HL-60 (cell line): ENCODE data around the gene DELE1.

ENCODE experiments used
- DNase-seq, 2 experiments: peaks; one replicate each; pipeline ENCODE4 v3.0.0-alpha.2; 2010 to 2020; ENCODE audit warnings: low read depth in 1 of 2, low spot score in 1 of 2
- H3K27ac ChIP-seq: fragments of 250-450 bp; sonication (Bioruptor Pico); replicated peaks from 2 replicates; pipeline ENCODE4 v1.5.1; 2020; ENCODE audit warnings: mild to moderate bottlenecking, moderate library complexity
- H3K27me3 ChIP-seq: fragments of 250-450 bp; sonication (Bioruptor Pico); 2 replicates; pipeline ENCODE4 v1.5.1; 2021; ENCODE audit warnings: mild to moderate bottlenecking, moderate library complexity; ENCODE audit not compliant: insufficient read depth, poor library complexity, severe bottlenecking
- H3K4me3 ChIP-seq: replicated peaks from 2 replicates; pipeline ENCODE4 v1.5.1; 2011; ENCODE audit warnings: mild to moderate bottlenecking, control low read depth, low read length; ENCODE audit not compliant: insufficient read depth
- GABPA ChIP-seq: IDR thresholded peaks from 2 replicates; pipeline ENCODE4 v1.6.1; 2012; ENCODE audit warnings: low read depth
- POLR2AphosphoS5 ChIP-seq: IDR thresholded peaks from 2 replicates; pipeline ENCODE4 v1.6.1; 2012; ENCODE audit warnings: low read depth
- SPI1 ChIP-seq: IDR thresholded peaks from 2 replicates; pipeline ENCODE4 v1.6.1; 2012; ENCODE audit warnings: low read depth, mild to moderate bottlenecking, borderline replicate concordance
- TF ChIP-seq, protein P1 (sequence below): IDR thresholded peaks from 2 replicates; pipeline ENCODE4 v1.6.1; 2012; ENCODE audit warnings: low read depth; ENCODE audit not compliant: insufficient replicate concordance
- TF ChIP-seq, protein P2 (sequence below): IDR thresholded peaks from one replicate; pipeline ENCODE4 v1.5.1; 2011; ENCODE audit warnings: low read length, control low read depth, inconsistent platforms; ENCODE audit not compliant: insufficient read depth

DELE1 gene

DNA sequence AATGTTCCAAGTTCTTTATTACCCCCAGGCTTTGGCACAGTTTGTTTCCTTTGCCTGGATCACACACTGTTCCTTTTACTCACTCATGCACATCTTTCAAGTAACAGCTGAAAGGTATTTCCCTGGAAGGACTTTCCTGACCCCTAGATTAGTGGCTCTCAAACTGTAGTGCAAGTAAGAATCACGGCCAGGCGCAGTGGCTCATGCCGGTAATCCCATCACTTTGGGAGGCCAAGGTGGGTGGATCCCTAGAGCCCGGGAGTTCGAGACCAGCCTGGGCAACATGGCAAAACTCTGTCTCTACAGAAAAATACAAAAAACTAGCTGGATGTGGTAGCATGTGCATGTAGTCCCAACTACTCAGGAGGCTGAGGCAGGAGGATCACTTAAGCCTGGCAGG is 19.1 kb upstream of the DELE1 start:
- no peak for DNase-seq
- Histone ChIP-seq H3K4me3 (no peak overlapping the region), H3K27ac (no peak overlapping the region), H3K27me3 (no peaks in the 10 kb centered on the region)
- TF ChIP-seq GABPA (no peak), SPI1 (no peak), POLR2AphosphoS5 (no peak)
- TF ChIP-seq, protein P1, sequence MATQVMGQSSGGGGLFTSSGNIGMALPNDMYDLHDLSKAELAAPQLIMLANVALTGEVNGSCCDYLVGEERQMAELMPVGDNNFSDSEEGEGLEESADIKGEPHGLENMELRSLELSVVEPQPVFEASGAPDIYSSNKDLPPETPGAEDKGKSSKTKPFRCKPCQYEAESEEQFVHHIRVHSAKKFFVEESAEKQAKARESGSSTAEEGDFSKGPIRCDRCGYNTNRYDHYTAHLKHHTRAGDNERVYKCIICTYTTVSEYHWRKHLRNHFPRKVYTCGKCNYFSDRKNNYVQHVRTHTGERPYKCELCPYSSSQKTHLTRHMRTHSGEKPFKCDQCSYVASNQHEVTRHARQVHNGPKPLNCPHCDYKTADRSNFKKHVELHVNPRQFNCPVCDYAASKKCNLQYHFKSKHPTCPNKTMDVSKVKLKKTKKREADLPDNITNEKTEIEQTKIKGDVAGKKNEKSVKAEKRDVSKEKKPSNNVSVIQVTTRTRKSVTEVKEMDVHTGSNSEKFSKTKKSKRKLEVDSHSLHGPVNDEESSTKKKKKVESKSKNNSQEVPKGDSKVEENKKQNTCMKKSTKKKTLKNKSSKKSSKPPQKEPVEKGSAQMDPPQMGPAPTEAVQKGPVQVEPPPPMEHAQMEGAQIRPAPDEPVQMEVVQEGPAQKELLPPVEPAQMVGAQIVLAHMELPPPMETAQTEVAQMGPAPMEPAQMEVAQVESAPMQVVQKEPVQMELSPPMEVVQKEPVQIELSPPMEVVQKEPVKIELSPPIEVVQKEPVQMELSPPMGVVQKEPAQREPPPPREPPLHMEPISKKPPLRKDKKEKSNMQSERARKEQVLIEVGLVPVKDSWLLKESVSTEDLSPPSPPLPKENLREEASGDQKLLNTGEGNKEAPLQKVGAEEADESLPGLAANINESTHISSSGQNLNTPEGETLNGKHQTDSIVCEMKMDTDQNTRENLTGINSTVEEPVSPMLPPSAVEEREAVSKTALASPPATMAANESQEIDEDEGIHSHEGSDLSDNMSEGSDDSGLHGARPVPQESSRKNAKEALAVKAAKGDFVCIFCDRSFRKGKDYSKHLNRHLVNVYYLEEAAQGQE: no peak
- TF ChIP-seq, protein P2, sequence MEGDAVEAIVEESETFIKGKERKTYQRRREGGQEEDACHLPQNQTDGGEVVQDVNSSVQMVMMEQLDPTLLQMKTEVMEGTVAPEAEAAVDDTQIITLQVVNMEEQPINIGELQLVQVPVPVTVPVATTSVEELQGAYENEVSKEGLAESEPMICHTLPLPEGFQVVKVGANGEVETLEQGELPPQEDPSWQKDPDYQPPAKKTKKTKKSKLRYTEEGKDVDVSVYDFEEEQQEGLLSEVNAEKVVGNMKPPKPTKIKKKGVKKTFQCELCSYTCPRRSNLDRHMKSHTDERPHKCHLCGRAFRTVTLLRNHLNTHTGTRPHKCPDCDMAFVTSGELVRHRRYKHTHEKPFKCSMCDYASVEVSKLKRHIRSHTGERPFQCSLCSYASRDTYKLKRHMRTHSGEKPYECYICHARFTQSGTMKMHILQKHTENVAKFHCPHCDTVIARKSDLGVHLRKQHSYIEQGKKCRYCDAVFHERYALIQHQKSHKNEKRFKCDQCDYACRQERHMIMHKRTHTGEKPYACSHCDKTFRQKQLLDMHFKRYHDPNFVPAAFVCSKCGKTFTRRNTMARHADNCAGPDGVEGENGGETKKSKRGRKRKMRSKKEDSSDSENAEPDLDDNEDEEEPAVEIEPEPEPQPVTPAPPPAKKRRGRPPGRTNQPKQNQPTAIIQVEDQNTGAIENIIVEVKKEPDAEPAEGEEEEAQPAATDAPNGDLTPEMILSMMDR: no peak

DNA sequence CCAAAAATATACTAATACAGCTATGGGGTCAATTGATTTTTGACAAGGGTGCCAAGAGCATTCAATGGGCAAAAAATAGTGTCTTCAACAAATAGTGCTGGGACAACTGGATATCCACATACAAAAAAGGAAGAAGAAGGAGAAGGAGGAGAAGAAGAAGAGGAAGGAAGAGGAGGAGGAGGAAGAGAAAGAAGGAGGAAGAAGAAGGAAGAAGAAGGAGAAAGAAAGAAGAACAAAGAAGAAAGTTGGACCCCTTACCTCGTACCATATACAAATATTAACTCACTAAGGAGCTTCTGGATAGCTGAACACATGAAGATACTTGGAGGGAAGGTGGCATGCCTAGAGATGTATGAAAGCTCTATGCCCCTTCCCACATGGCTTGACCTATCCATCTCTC is 17.2 kb upstream of the DELE1 start:
- no peak overlapping the region for H3K27ac ChIP-seq
- TF ChIP-seq, protein P1: no peak
- no peak for TF ChIP-seq POLR2AphosphoS5
- TF ChIP-seq, protein P2: no peak
- DNase-seq: no peak
- H3K4me3 ChIP-seq: no peak overlapping the region
- H3K27me3 ChIP-seq: no peaks in the 10 kb centered on the region

DNA sequence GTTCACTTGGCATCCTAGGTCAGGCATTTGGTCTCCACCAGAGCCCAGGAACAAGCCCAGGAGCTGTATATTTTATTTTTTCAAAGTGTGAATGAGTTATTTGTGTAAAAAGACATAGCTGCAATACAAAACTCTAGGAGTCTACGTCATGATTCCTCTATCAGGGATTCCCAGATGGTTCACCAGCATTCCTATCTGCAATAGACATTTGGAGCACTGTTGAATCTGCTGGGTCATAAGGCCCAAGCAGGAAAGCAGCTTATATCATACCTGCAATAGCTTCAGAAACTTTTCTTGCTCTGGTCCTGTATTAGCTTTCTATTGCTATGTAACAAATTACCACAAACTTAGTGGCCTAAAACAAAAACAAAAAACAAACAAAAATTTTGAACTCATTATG is 16.7 kb upstream of the DELE1 start:
- H3K4me3 ChIP-seq: no peak overlapping the region
- H3K27ac ChIP-seq: no peak overlapping the region
- DNase-seq: no peak
- TF ChIP-seq GABPA (no peak), SPI1 (no peak), POLR2AphosphoS5 (no peak)
- TF ChIP-seq, protein P1: no peak
- TF ChIP-seq, protein P2: no peak
- H3K27me3 ChIP-seq: no peaks in the 10 kb centered on the region
